Stimulated activated naive CD8-positive, alpha-beta T cell treated with anti-CD3 and anti-CD28 coated beads, Interleukin-15, Interleukin-2, amounts not matched to agents 100 ng/mL and 50 ng/mL, for 24 hours (primary cell): ENCODE measurements around the gene RAB12.
"Not testable (repeated sequence)": the region's sequence is repeated elsewhere in the genome, so short reads cannot be mapped to it uniquely, and the experiment has no call there.

Source experiments
- H3K27ac Mint-ChIP-seq: one replicate; pipeline ENCODE4 v1.8.0; 2021; ENCODE audit warnings: mild to moderate bottlenecking, mixed read lengths
- H3K27me3 Mint-ChIP-seq: one replicate; pipeline ENCODE4 v1.8.0; 2021; ENCODE audit warnings: mixed read lengths
- H3K36me3 Mint-ChIP-seq: one replicate; pipeline ENCODE4 v1.8.0; 2021; ENCODE audit warnings: low read depth, mixed read lengths
- H3K4me1 Mint-ChIP-seq: one replicate; pipeline ENCODE4 v1.8.0; 2021; ENCODE audit warnings: low read depth, mixed read lengths
- H3K4me3 Mint-ChIP-seq: one replicate; pipeline ENCODE4 v1.8.0; 2021; ENCODE audit warnings: mild to moderate bottlenecking, mixed read lengths
- H3K9me3 Mint-ChIP-seq: one replicate; pipeline ENCODE4 v1.8.0; 2021; ENCODE audit warnings: mixed read lengths

The RAB12 gene

GRCh38 chr18:8622625-8623024 lies 13.4 kb downstream of the RAB12 start:
- not testable (repeated sequence) for H3K27ac Mint-ChIP-seq, H3K9me3 Mint-ChIP-seq, H3K4me3 Mint-ChIP-seq, H3K27me3 Mint-ChIP-seq
- Mint-ChIP-seq H3K4me1 (peaks cover 65% of the 10 kb centered on the region), H3K36me3 (peaks cover 84% of the 10 kb centered on the region)

- H3K4me1 Mint-ChIP-seq: peaks cover 63% of the 10 kb centered on the region
- peak overlapping the region; percentile 29 for H3K4me3 Mint-ChIP-seq
- peak overlapping the region; percentile 79 for H3K27ac Mint-ChIP-seq
- peaks cover 84% of the 10 kb centered on the region for H3K36me3 Mint-ChIP-seq
- peaks cover 5% of the 10 kb centered on the region for H3K9me3 Mint-ChIP-seq
- no peaks in the 10 kb centered on the region for H3K27me3 Mint-ChIP-seq
Observed at GRCh38 chr18:8623549-8624106, 14.4 kb downstream of the RAB12 start.

GRCh38 chr18:8625461-8626092 lies 16.3 kb downstream of the RAB12 start:
- Mint-ChIP-seq H3K27me3 (no peaks in the 10 kb centered on the region), H3K27ac (peak overlapping the region; percentile 49), H3K9me3 (peaks cover 5% of the 10 kb centered on the region), H3K36me3 (peaks cover 76% of the 10 kb centered on the region), H3K4me3 (no peak overlapping the region), H3K4me1 (peaks cover 43% of the 10 kb centered on the region)

- Mint-ChIP-seq H3K4me3 (no peak overlapping the region), H3K27ac (no peak overlapping the region), H3K27me3 (no peaks in the 10 kb centered on the region), H3K36me3 (peaks cover 72% of the 10 kb centered on the region), H3K4me1 (peaks cover 33% of the 10 kb centered on the region), H3K9me3 (peaks cover 3% of the 10 kb centered on the region)
Observed at GRCh38 chr18:8626414-8627106, 17.3 kb downstream of the RAB12 start.

GRCh38 chr18:8627107-8627472 lies 17.9 kb downstream of the RAB12 start:
- H3K36me3 Mint-ChIP-seq: peaks cover 69% of the 10 kb centered on the region
- no peaks in the 10 kb centered on the region for H3K9me3 Mint-ChIP-seq

GRCh38 chr18:8627540-8627939 lies 18.3 kb downstream of the RAB12 start:
- no peak overlapping the region for H3K27ac Mint-ChIP-seq
- no peaks in the 10 kb centered on the region for H3K9me3 Mint-ChIP-seq
- H3K27me3 Mint-ChIP-seq: no peaks in the 10 kb centered on the region
- no peak overlapping the region for H3K4me3 Mint-ChIP-seq
- peaks cover 25% of the 10 kb centered on the region for H3K4me1 Mint-ChIP-seq
- H3K36me3 Mint-ChIP-seq: peaks cover 69% of the 10 kb centered on the region

More at GRCh38 chr18:8627107-8627472, 17.9 kb downstream of the RAB12 start:
- Mint-ChIP-seq H3K4me3 (no peak overlapping the region), H3K27ac (no peak overlapping the region), H3K27me3 (no peaks in the 10 kb centered on the region), H3K4me1 (peaks cover 29% of the 10 kb centered on the region)

- Mint-ChIP-seq H3K4me1 (peaks cover 7% of the 10 kb centered on the region), H3K27ac (no peak overlapping the region), H3K27me3 (no peaks in the 10 kb centered on the region), H3K36me3 (peaks cover 68% of the 10 kb centered on the region), H3K9me3 (no peaks in the 10 kb centered on the region), H3K4me3 (no peak overlapping the region)
Observed at GRCh38 chr18:8629602-8630001, 20.4 kb downstream of the RAB12 start.

GRCh38 chr18:8630546-8630945 lies 21.3 kb downstream of the RAB12 start:
- Mint-ChIP-seq H3K36me3 (peaks cover 68% of the 10 kb centered on the region), H3K9me3 (no peaks in the 10 kb centered on the region), H3K27me3 (no peaks in the 10 kb centered on the region), H3K4me1 (peaks cover 3% of the 10 kb centered on the region), H3K4me3 (no peak overlapping the region), H3K27ac (no peak overlapping the region)

GRCh38 chr18:8631265-8631664 lies 22.0 kb downstream of the RAB12 start:
- H3K4me1 Mint-ChIP-seq: peaks cover 3% of the 10 kb centered on the region
- H3K4me3 Mint-ChIP-seq: no peak overlapping the region
- no peak overlapping the region for H3K27ac Mint-ChIP-seq
- H3K27me3 Mint-ChIP-seq: no peaks in the 10 kb centered on the region
- peaks cover 66% of the 10 kb centered on the region for H3K36me3 Mint-ChIP-seq
- no peaks in the 10 kb centered on the region for H3K9me3 Mint-ChIP-seq

- H3K27ac Mint-ChIP-seq: no peak overlapping the region
- no peaks in the 10 kb centered on the region for H3K27me3 Mint-ChIP-seq
- peaks cover 3% of the 10 kb centered on the region for H3K4me1 Mint-ChIP-seq
- H3K36me3 Mint-ChIP-seq: peaks cover 58% of the 10 kb centered on the region
- no peak overlapping the region for H3K4me3 Mint-ChIP-seq
- H3K9me3 Mint-ChIP-seq: no peaks in the 10 kb centered on the region
Observed at GRCh38 chr18:8632386-8632785, 23.1 kb downstream of the RAB12 start.

- no peak overlapping the region for H3K4me3 Mint-ChIP-seq
- H3K36me3 Mint-ChIP-seq: peaks cover 66% of the 10 kb centered on the region
- no peaks in the 10 kb centered on the region for H3K4me1 Mint-ChIP-seq
- no peak overlapping the region for H3K27ac Mint-ChIP-seq
- no peaks in the 10 kb centered on the region for H3K27me3 Mint-ChIP-seq
- H3K9me3 Mint-ChIP-seq: no peaks in the 10 kb centered on the region
Observed at GRCh38 chr18:8634508-8634907, 25.3 kb downstream of the RAB12 start.

GRCh38 chr18:8635087-8635486 lies 25.9 kb downstream of the RAB12 start:
- Mint-ChIP-seq H3K9me3 (no peaks in the 10 kb centered on the region), H3K4me3 (no peak overlapping the region), H3K27ac (no peak overlapping the region), H3K36me3 (peaks cover 72% of the 10 kb centered on the region), H3K4me1 (no peaks in the 10 kb centered on the region), H3K27me3 (no peaks in the 10 kb centered on the region)

GRCh38 chr18:8639762-8640161 lies 30.5 kb downstream of the RAB12 start:
- Mint-ChIP-seq H3K27ac (no peak overlapping the region), H3K4me1 (peaks cover 9% of the 10 kb centered on the region), H3K4me3 (no peak overlapping the region), H3K9me3 (no peaks in the 10 kb centered on the region), H3K36me3 (peaks cover 58% of the 10 kb centered on the region), H3K27me3 (no peaks in the 10 kb centered on the region)

- Mint-ChIP-seq H3K27me3 (peaks cover 7% of the 10 kb centered on the region), H3K9me3 (no peaks in the 10 kb centered on the region)
Observed at GRCh38 chr18:8643326-8643878, 34.2 kb downstream of the RAB12 start.

GRCh38 chr18:8647359-8647758 lies 38.1 kb downstream of the RAB12 start:
- H3K4me1 Mint-ChIP-seq, H3K27ac Mint-ChIP-seq, H3K9me3 Mint-ChIP-seq, H3K36me3 Mint-ChIP-seq, H3K4me3 Mint-ChIP-seq: not testable (repeated sequence)
- H3K27me3 Mint-ChIP-seq: peaks cover 28% of the 10 kb centered on the region

More at GRCh38 chr18:8643326-8643878, 34.2 kb downstream of the RAB12 start:
- no peak overlapping the region for H3K4me3 Mint-ChIP-seq
- peak overlapping the region; percentile 16 for H3K27ac Mint-ChIP-seq
- H3K4me1 Mint-ChIP-seq: peaks cover 9% of the 10 kb centered on the region
- H3K36me3 Mint-ChIP-seq: peaks cover 31% of the 10 kb centered on the region
